ENCODE data around the gene AMD1.

AMD1 gene

DNA sequence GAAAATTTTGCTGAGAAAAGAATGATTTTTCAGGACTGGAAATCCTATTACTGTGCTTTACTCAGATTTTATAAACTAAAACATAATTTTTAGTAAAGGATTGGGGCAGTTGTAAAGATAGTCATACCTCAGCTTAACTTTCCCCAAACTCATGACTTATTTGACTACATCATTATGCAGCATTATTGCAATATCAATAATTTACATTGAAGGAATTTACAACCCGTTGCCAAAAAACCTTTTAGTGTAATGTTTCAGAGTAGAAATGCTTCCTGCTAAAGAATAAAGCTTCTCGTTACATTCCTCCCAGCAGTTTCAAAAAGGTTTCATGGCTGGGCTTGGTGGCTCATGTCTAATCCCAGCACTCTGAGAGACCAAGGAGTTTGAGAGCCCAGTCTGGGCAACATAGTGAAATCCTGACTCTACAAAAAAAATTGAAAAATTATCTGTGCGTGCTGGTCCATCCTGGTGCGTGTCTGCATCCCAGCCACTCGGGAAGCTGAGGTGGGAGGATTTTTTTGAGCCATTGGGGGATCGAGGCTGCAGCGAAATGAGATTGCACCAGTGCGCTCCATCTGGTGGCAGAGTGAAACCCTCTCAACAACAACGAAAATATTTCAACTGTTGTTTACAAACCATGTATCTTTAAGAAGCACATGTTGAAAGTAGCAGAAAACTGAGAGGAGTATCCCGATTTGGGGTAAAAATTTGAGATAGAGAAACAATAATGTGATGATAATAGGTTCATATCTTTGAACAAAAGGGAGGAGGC lies 4.4 kb downstream of the AMD1 start:
- Histone ChIP-seq H3K9ac (ENCODE audit: low read depth, low read length) (no peak overlapping the region), H3K36me3 (ENCODE audit: control insufficient read depth, insufficient read depth, low read length) (peaks cover 5% of the 10 kb centered on the region), H3K9me3 (ENCODE audit: control insufficient read depth, insufficient read depth, low read length) (no peaks in the 10 kb centered on the region), H3K27me3 (ENCODE audit: control insufficient read depth, insufficient read depth, low read length) (no peaks in the 10 kb centered on the region), H3K4me1 (ENCODE audit: control insufficient read depth, insufficient read depth, low read length) (peaks cover 34% of the 10 kb centered on the region), H3K4me3 (ENCODE audit: low read depth, low read length) (peak overlapping the region; percentile 97), H3K27ac (ENCODE audit: low read depth, low read length) (peak overlapping the region; percentile 3)

GRCh38 chr6:110880651-110881050 lies 6.1 kb downstream of the AMD1 start:
- Histone ChIP-seq H3K4me3 (ENCODE audit: low read depth, low read length) (no peak overlapping the region), H3K9me3 (ENCODE audit: control insufficient read depth, insufficient read depth, low read length) (no peaks in the 10 kb centered on the region), H3K27me3 (ENCODE audit: control insufficient read depth, insufficient read depth, low read length) (no peaks in the 10 kb centered on the region), H3K4me1 (ENCODE audit: control insufficient read depth, insufficient read depth, low read length) (peaks cover 34% of the 10 kb centered on the region), H3K27ac (ENCODE audit: low read depth, low read length) (no peak overlapping the region), H3K36me3 (ENCODE audit: control insufficient read depth, insufficient read depth, low read length) (peaks cover 5% of the 10 kb centered on the region), H3K9ac (ENCODE audit: low read depth, low read length) (no peak overlapping the region)

GRCh38 chr6:110881546-110882273 lies 7.1 kb downstream of the AMD1 start:
- Histone ChIP-seq H3K9ac (ENCODE audit: low read depth, low read length) (no peak overlapping the region), H3K27ac (ENCODE audit: low read depth, low read length) (no peak overlapping the region), H3K4me1 (ENCODE audit: control insufficient read depth, insufficient read depth, low read length) (peaks cover 34% of the 10 kb centered on the region), H3K9me3 (ENCODE audit: control insufficient read depth, insufficient read depth, low read length) (no peaks in the 10 kb centered on the region), H3K36me3 (ENCODE audit: control insufficient read depth, insufficient read depth, low read length) (peaks cover 5% of the 10 kb centered on the region), H3K27me3 (ENCODE audit: control insufficient read depth, insufficient read depth, low read length) (no peaks in the 10 kb centered on the region), H3K4me3 (ENCODE audit: low read depth, low read length) (no peak overlapping the region)

- peaks cover 5% of the 10 kb centered on the region for H3K36me3 ChIP-seq (ENCODE audit: control insufficient read depth, insufficient read depth, low read length)
- H3K9ac ChIP-seq (ENCODE audit: low read depth, low read length) = no peak overlapping the region
- H3K27me3 ChIP-seq (ENCODE audit: control insufficient read depth, insufficient read depth, low read length) = no peaks in the 10 kb centered on the region
- no peak overlapping the region for H3K27ac ChIP-seq (ENCODE audit: low read depth, low read length)
- H3K4me1 ChIP-seq (ENCODE audit: control insufficient read depth, insufficient read depth, low read length) = peaks cover 34% of the 10 kb centered on the region
- H3K9me3 ChIP-seq (ENCODE audit: control insufficient read depth, insufficient read depth, low read length) = no peaks in the 10 kb centered on the region
- no peak overlapping the region for H3K4me3 ChIP-seq (ENCODE audit: low read depth, low read length)
Observed at GRCh38 chr6:110882274-110882619, 7.7 kb downstream of the AMD1 start.

- Histone ChIP-seq H3K36me3 (ENCODE audit: control insufficient read depth, insufficient read depth, low read length) (peaks cover 8% of the 10 kb centered on the region), H3K27me3 (ENCODE audit: control insufficient read depth, insufficient read depth, low read length) (no peaks in the 10 kb centered on the region), H3K4me3 (ENCODE audit: low read depth, low read length) (no peak overlapping the region), H3K27ac (ENCODE audit: low read depth, low read length) (peak overlapping the region; percentile 10), H3K9me3 (ENCODE audit: control insufficient read depth, insufficient read depth, low read length) (no peaks in the 10 kb centered on the region), H3K4me1 (ENCODE audit: control insufficient read depth, insufficient read depth, low read length) (peaks cover 28% of the 10 kb centered on the region), H3K9ac (ENCODE audit: low read depth, low read length) (no peak overlapping the region)
Observed at GRCh38 chr6:110882824-110883554, 8.4 kb downstream of the AMD1 start.

- Histone ChIP-seq H3K9ac (ENCODE audit: low read depth, low read length) (no peak overlapping the region), H3K36me3 (ENCODE audit: control insufficient read depth, insufficient read depth, low read length) (peaks cover 13% of the 10 kb centered on the region), H3K27ac (ENCODE audit: low read depth, low read length) (no peak overlapping the region), H3K27me3 (ENCODE audit: control insufficient read depth, insufficient read depth, low read length) (no peaks in the 10 kb centered on the region), H3K9me3 (ENCODE audit: control insufficient read depth, insufficient read depth, low read length) (no peaks in the 10 kb centered on the region), H3K4me1 (ENCODE audit: control insufficient read depth, insufficient read depth, low read length) (peaks cover 16% of the 10 kb centered on the region; the same call in 1 of the 2 replicates), H3K4me3 (ENCODE audit: low read depth, low read length) (no peak overlapping the region)
Observed at GRCh38 chr6:110884321-110884720, 9.7 kb downstream of the AMD1 start.

DNA sequence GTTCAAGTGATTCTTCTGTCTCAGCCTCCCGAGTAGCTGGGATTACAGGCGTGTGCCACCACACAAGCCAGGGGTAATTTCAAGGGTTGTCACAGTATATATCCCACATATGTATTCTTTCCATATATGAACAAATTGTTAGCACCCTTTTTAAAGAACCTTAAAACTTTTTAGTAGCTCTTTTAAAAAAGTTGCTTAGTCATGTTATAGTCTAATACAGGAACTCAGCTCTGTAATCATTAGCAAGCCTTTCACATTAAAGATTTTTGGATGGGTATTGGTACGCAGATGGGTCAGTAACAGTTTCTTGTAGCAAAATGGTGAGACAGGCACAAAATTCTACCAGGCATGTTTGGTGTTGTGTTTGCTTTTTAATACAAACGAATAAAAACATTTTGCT lies 10.9 kb downstream of the AMD1 start:
- Histone ChIP-seq H3K4me1 (ENCODE audit: control insufficient read depth, insufficient read depth, low read length) (peaks cover 12% of the 10 kb centered on the region; the same call in 1 of the 2 replicates), H3K36me3 (ENCODE audit: control insufficient read depth, insufficient read depth, low read length) (peaks cover 25% of the 10 kb centered on the region), H3K27ac (ENCODE audit: low read depth, low read length) (peak overlapping the region; percentile 20), H3K9ac (ENCODE audit: low read depth, low read length) (no peak overlapping the region), H3K27me3 (ENCODE audit: control insufficient read depth, insufficient read depth, low read length) (no peaks in the 10 kb centered on the region), H3K4me3 (ENCODE audit: low read depth, low read length) (no peak overlapping the region), H3K9me3 (ENCODE audit: control insufficient read depth, insufficient read depth, low read length) (no peaks in the 10 kb centered on the region)

GRCh38 chr6:110886555-110887167 lies 12.1 kb downstream of the AMD1 start:
- H3K4me1 ChIP-seq (ENCODE audit: control insufficient read depth, insufficient read depth, low read length) = peaks cover 4% of the 10 kb centered on the region; the same call in 1 of the 2 replicates
- H3K4me3 ChIP-seq (ENCODE audit: low read depth, low read length) = no peak overlapping the region
- H3K9me3 ChIP-seq (ENCODE audit: control insufficient read depth, insufficient read depth, low read length) = no peaks in the 10 kb centered on the region
- H3K36me3 ChIP-seq (ENCODE audit: control insufficient read depth, insufficient read depth, low read length) = peaks cover 33% of the 10 kb centered on the region
- H3K27me3 ChIP-seq (ENCODE audit: control insufficient read depth, insufficient read depth, low read length) = no peaks in the 10 kb centered on the region
- no peak overlapping the region for H3K9ac ChIP-seq (ENCODE audit: low read depth, low read length)
- no peak overlapping the region for H3K27ac ChIP-seq (ENCODE audit: low read depth, low read length)

DNA sequence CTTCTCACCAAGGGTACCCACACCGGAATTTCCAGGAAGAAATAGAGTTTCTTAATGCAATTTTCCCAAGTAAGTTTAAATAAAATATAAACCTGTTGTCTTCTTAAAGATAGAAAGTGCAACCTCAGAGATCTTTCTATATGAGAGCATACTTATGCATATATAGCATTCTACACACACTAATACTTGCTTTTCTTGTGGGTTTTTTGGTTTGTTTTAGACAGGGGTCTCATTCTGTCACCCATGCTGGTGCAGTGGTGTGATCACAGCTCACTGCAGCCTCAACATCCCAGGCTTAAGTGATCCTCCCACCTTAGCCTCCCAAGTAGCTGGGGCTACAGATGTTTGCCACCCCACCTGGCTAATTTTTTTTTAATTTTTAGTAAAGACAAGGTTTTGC lies 15.7 kb downstream of the AMD1 start:
- Histone ChIP-seq H3K27me3 (ENCODE audit: control insufficient read depth, insufficient read depth, low read length) (no peaks in the 10 kb centered on the region), H3K9me3 (ENCODE audit: control insufficient read depth, insufficient read depth, low read length) (no peaks in the 10 kb centered on the region), H3K27ac (ENCODE audit: low read depth, low read length) (no peak overlapping the region), H3K4me3 (ENCODE audit: low read depth, low read length) (no peak overlapping the region), H3K4me1 (ENCODE audit: control insufficient read depth, insufficient read depth, low read length) (no peaks in the 10 kb centered on the region; the same call in 1 of the 2 replicates), H3K9ac (ENCODE audit: low read depth, low read length) (no peak overlapping the region), H3K36me3 (ENCODE audit: control insufficient read depth, insufficient read depth, low read length) (peaks cover 70% of the 10 kb centered on the region)

GRCh38 chr6:110895907-110896608 lies 21.5 kb downstream of the AMD1 start:
- H3K27ac ChIP-seq (ENCODE audit: low read depth, low read length) = no peak overlapping the region
- H3K27me3 ChIP-seq (ENCODE audit: control insufficient read depth, insufficient read depth, low read length) = no peaks in the 10 kb centered on the region
- no peaks in the 10 kb centered on the region for H3K4me1 ChIP-seq (ENCODE audit: control insufficient read depth, insufficient read depth, low read length)
- peaks cover 81% of the 10 kb centered on the region for H3K36me3 ChIP-seq (ENCODE audit: control insufficient read depth, insufficient read depth, low read length)
- no peak overlapping the region for H3K9ac ChIP-seq (ENCODE audit: low read depth, low read length)
- H3K4me3 ChIP-seq (ENCODE audit: low read depth, low read length) = no peak overlapping the region
- H3K9me3 ChIP-seq (ENCODE audit: control insufficient read depth, insufficient read depth, low read length) = no peaks in the 10 kb centered on the region
